Spleen (tissue), 7 donors: Measurements from ENCODE around the gene BMP6.

ENCODE experiments used
- CTCF ChIP-seq, 11 experiments: fragments of 200-600 bp in 7 of 11; fragments of 450-650 bp in 4 of 11; sonication (generic) in 4 of 11; IDR thresholded peaks in 8 of 11; conservative IDR thresholded peaks in 3 of 11; 1 replicate in 7 of 11; 2 replicates in 4 of 11; pipeline versions ENCODE4 v1.4.0 to v1.8.0; 2016 to 2021; ENCODE audit warnings: antibody characterized with exemption in 11 of 11, inconsistent platforms in 4 of 11, mild to moderate bottlenecking in 1 of 11
- POLR2A ChIP-seq, 3 donors: fragments of 450-650 bp; IDR thresholded peaks; one replicate each; pipeline ENCODE4 v1.5.1; 2017; ENCODE audit warnings: antibody characterized with exemption in 3 of 3, mild to moderate bottlenecking in 1 of 3
- POLR2AphosphoS5 ChIP-seq, 3 donors: sonication (generic); formaldehyde crosslinking; IDR thresholded peaks; one replicate each; pipeline ENCODE4 v1.5.1; 2017; ENCODE audit warnings: antibody characterized with exemption in 3 of 3
- donor health status: DM: no; HTN: no; CAD: no; lungs with moderate emphysema.
- donor health status: DM: no; HTN: no; CAD: no.
- donor health status: DM: no; HTN: no; CAD: no.

DNA sequence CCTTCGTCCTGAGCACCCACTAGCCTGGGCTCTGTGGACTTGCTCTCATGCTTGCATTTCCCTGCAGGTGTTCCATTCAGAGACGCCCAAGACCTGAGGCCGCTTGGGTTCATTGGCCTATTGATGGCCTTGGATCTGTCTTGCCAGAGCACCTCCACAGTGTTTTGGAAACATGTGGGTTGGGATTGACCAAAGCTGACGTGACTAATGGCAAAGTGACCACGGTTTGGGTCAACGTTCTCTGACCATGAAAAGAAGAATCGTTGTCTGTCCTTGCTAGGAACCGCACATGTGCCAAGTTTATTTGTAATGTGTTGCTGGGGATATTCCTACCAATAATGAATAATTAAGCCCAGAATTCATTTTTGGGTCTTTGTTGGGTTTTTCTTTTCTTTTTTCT, 29.8 kb upstream of the BMP6 start:
- TF ChIP-seq CTCF (IDR thresholded peaks at IDR 0.05 in 8 of 11, conservative IDR thresholded peaks at IDR 0.05 in 3 of 11) (no peak), POLR2A (IDR thresholded peaks at IDR 0.05) (no peak), POLR2AphosphoS5 (IDR thresholded peaks at IDR 0.05) (no peak)
